Activated T-cell treated with anti-CD3 and anti-CD28 coated beads, Interleukin-2, amount 50 U/mL, for 4 hours (primary cell): ENCODE data around the gene METTL13. TPM values are rescaled to one million over a fixed set of nuclear protein-coding genes. Genes with fewer than 3 reads are reported as not detected.
A peak's percentile ranks its signal among the peaks of the same experiment; 100 is the strongest.
"Not testable (repeated sequence)": the region's sequence is repeated elsewhere in the genome, so short reads cannot be mapped to it uniquely, and the experiment has no call there.

Experiments
- ATAC-seq, 2 donors: fragments of 200-7000 bp; cut with Tn5 transposase; one replicate each; pipeline ENCODE4 v1.10.0; 2021
- DNase-seq: peaks from one replicate; pipeline ENCODE4 v3.0.0-alpha.2; 2020
- H3K27me3 Mint-ChIP-seq: one replicate; pipeline ENCODE4 v1.8.0; 2021; ENCODE audit warnings: low read depth, mixed read lengths
- H3K36me3 Mint-ChIP-seq: one replicate; pipeline ENCODE4 v1.8.0; 2022; ENCODE audit warnings: mixed read lengths; ENCODE audit not compliant: insufficient read depth
- H3K4me1 Mint-ChIP-seq: one replicate; pipeline ENCODE4 v1.8.0; 2021; ENCODE audit warnings: low read depth, mixed read lengths
- H3K4me3 Mint-ChIP-seq: one replicate; pipeline ENCODE4 v1.8.0; 2021; ENCODE audit warnings: mild to moderate bottlenecking, moderate library complexity, mixed read lengths
- H3K9me3 Mint-ChIP-seq: one replicate; pipeline ENCODE4 v1.8.0; 2021; ENCODE audit warnings: mixed read lengths
- total RNA-seq, 3 donors: library from RNA; stranded (reverse); gene quantifications; one replicate each; pipeline ENCODE4 v1.2.1, GENCODE V29; 2021

METTL13 gene
- total RNA-seq, 3 donors from 2014 or later: 68.6 to 83.3 (median 77.7) TPM

- H3K36me3 Mint-ChIP-seq: peaks cover 65% of the 10 kb centered on the region
- ATAC-seq (no peak), DNase-seq (no peak)
- no peak overlapping the region for H3K4me3 Mint-ChIP-seq
- peaks cover 53% of the 10 kb centered on the region for H3K4me1 Mint-ChIP-seq
- no peaks in the 10 kb centered on the region for H3K27me3 Mint-ChIP-seq
- H3K9me3 Mint-ChIP-seq: no peaks in the 10 kb centered on the region
These were observed 6.4 kb downstream of the METTL13 start for GRCh38 chr1:171787686-171788480.

DNA sequence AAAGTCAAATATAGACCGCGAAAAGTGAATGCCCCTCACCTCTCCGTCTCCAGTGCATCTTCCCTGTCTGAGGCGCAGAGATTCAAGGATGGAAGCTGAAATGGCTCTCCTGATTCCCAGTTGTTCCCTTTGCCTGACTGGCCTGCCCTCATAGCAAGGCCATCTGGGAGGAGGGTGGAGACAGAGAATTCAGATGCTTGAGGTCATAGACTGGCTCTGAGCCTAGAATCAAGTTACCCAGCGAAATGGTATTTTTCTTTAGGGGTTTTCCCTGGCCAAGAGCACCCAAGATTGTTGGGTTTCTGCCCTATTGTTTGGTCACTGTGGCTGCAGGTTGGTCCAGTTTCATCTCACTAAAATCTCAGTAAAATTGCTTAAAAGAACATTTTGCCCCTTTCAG lies 7.2 kb downstream of the METTL13 start:
- ATAC-seq (no peak), DNase-seq (no peak)
- peaks cover 49% of the 10 kb centered on the region for H3K4me1 Mint-ChIP-seq
- no peaks in the 10 kb centered on the region for H3K27me3 Mint-ChIP-seq
- H3K9me3 Mint-ChIP-seq: no peaks in the 10 kb centered on the region
- H3K4me3 Mint-ChIP-seq: no peak overlapping the region
- peaks cover 65% of the 10 kb centered on the region for H3K36me3 Mint-ChIP-seq

GRCh38 chr1:171790318-171790717 lies 8.9 kb downstream of the METTL13 start:
- H3K4me3 Mint-ChIP-seq: no peak overlapping the region
- H3K9me3 Mint-ChIP-seq: no peaks in the 10 kb centered on the region
- no peaks in the 10 kb centered on the region for H3K27me3 Mint-ChIP-seq
- DNase-seq: no peak
- ATAC-seq: no peak
- H3K36me3 Mint-ChIP-seq: peaks cover 67% of the 10 kb centered on the region
- H3K4me1 Mint-ChIP-seq: peaks cover 46% of the 10 kb centered on the region

DNA sequence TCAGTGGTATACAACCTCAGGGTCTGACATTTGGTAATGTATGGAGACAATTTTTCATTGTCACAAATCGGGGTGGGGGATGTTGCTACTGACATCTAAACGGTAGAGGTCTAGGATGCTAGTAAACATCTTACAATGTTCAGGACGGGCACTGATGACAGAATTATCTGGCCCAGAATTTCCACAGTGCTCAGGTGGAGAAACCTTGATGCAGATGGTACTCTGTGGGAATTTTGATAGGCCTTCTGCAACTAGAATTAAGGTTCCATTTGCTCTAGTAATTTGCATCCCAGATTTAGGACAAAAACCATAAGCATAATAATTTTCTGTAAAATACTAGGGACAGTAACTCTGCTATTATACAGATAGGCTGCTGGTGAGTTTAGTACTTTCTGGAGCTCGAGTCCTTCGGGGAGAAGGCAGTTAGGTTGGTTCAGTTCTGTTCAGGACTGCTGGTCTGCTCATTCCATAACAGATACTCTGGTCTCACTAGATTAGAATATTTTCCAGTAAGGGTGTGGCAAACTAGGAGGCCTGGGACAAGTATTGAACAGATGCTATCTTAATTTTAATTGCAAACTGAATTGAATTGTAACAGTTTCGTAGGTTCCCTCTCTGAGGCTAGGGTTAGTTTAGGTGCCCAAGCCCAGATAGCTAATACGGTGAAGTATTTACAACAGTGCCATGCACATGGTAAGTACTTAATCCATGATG lies 11.4 kb downstream of the METTL13 start:
- Mint-ChIP-seq H3K4me3 (no peak overlapping the region), H3K27me3 (no peaks in the 10 kb centered on the region), H3K4me1 (peaks cover 33% of the 10 kb centered on the region), H3K36me3 (peaks cover 73% of the 10 kb centered on the region), H3K9me3 (no peaks in the 10 kb centered on the region)
- DNase-seq (no peak), ATAC-seq (no peak)

DNA sequence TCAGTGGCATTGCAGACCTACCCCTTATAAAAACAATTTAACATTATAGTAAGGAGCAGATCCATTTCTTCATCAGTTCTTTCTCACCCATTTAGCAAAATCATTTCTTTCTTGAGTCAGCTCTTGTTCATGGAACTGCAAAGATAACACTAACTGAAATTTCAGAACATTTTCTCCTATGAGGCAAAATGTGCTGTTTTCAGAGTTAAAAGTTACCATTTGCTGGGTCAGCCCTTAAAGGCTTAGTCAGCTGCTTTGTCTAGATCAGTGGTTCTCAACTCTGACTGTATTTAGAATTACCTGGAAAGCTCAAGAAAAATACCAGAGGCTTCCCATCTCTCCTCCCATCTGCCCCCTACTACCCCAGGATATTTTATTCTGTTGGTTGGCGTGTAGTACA lies 12.2 kb downstream of the METTL13 start:
- Mint-ChIP-seq H3K4me3 (peak overlapping the region; percentile 54), H3K27me3 (no peaks in the 10 kb centered on the region), H3K36me3 (peaks cover 73% of the 10 kb centered on the region), H3K9me3 (no peaks in the 10 kb centered on the region), H3K4me1 (peaks cover 30% of the 10 kb centered on the region)
- ATAC-seq: peak in 1 of 2 donors; percentile 11
- no peak for DNase-seq

GRCh38 chr1:171794085-171794484 lies 12.6 kb downstream of the METTL13 start:
- Mint-ChIP-seq H3K27me3 (no peaks in the 10 kb centered on the region), H3K36me3 (peaks cover 69% of the 10 kb centered on the region), H3K9me3 (no peaks in the 10 kb centered on the region), H3K4me3 (peak overlapping the region; percentile 54), H3K4me1 (peaks cover 30% of the 10 kb centered on the region)
- peak; percentile 100 for ATAC-seq
- peak; percentile 36 for DNase-seq

- DNase-seq: no peak
- Mint-ChIP-seq H3K27me3 (no peaks in the 10 kb centered on the region), H3K4me3 (no peak overlapping the region), H3K9me3 (no peaks in the 10 kb centered on the region), H3K36me3 (peaks cover 53% of the 10 kb centered on the region), H3K4me1 (peaks cover 22% of the 10 kb centered on the region)
- no peak for ATAC-seq
These were observed 15.1 kb downstream of the METTL13 start for GRCh38 chr1:171796592-171796991.

- Mint-ChIP-seq H3K4me1 (peaks cover 16% of the 10 kb centered on the region), H3K4me3 (no peak overlapping the region), H3K27me3 (no peaks in the 10 kb centered on the region), H3K36me3 (peaks cover 43% of the 10 kb centered on the region), H3K9me3 (no peaks in the 10 kb centered on the region)
- ATAC-seq (no peak), DNase-seq (no peak)
These were observed 16.9 kb downstream of the METTL13 start for GRCh38 chr1:171798311-171798710.

DNA sequence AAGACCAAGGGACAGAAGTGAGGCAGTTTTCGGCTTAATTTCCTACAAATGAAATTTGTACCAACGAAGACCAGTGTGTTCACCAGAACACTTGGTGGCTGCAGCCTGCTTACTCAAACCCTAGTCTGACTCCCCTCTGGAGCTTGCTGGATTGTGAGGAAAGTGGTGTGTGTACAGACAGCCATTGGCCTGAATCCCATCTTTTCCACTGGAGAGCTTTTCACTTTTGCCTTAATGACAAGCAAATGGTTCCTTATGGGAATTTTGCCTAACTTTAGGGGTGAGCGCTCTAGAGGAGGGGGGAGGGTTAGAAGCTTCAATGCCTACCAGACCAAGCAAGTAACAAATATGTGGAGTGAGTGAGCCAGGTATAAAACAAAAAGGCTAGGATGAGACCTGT lies 17.3 kb downstream of the METTL13 start:
- no peak for DNase-seq
- Mint-ChIP-seq H3K9me3 (no peaks in the 10 kb centered on the region), H3K27me3 (no peaks in the 10 kb centered on the region), H3K4me3 (no peak overlapping the region), H3K36me3 (peaks cover 40% of the 10 kb centered on the region), H3K4me1 (peaks cover 13% of the 10 kb centered on the region)
- ATAC-seq: no peak

DNA sequence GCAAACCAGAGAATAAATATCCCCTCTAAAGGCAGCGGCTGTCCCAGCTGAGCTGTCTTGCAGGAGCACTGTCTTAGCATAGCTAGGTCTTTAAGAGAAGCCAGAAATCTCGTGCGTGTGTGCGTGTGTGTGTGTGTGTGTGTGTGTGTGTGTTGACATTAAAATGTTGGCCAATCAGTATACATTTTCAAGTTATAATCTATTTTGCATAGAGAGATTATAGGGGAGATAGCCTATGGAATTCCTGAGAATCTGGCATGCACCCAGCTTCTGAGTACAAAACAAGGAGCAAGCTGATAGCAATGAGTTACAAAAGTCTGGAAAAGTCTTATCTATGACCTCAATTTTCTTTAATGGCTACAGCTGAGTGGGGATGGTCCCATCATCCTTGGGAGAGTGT lies 17.7 kb downstream of the METTL13 start:
- no peak for DNase-seq
- Mint-ChIP-seq H3K4me3 (no peak overlapping the region), H3K27me3 (no peaks in the 10 kb centered on the region), H3K36me3 (peaks cover 36% of the 10 kb centered on the region), H3K4me1 (peaks cover 9% of the 10 kb centered on the region), H3K9me3 (no peaks in the 10 kb centered on the region)
- ATAC-seq: no peak

DNA sequence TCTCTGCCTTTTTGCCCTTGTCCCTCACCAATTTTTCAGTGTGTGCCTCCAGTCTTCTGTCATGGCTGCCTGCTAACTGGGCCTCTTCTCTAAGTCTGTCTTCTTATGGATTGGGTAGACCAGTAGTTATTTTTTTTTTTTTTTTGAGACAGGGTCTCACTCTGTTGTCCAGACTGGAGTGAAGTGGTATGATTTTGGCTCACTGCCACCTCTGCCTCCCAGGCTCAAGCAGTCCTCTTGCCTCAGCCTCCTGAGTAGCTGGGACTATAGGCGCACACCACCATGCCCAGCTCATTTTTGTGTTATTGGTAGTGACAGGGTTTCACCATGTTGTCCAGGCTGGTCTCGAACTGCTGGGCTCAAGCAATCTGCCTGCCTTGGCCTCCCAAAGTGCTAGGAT lies 18.2 kb downstream of the METTL13 start:
- H3K36me3 Mint-ChIP-seq: peaks cover 31% of the 10 kb centered on the region
- ATAC-seq, H3K4me1 Mint-ChIP-seq, H3K9me3 Mint-ChIP-seq, H3K27me3 Mint-ChIP-seq, DNase-seq, H3K4me3 Mint-ChIP-seq: not testable (repeated sequence)

GRCh38 chr1:171800342-171800741 lies 18.9 kb downstream of the METTL13 start:
- H3K4me3 Mint-ChIP-seq: no peak overlapping the region
- no peak for ATAC-seq
- no peaks in the 10 kb centered on the region for H3K27me3 Mint-ChIP-seq

GRCh38 chr1:171800851-171801250 lies 19.4 kb downstream of the METTL13 start:
- no peaks in the 10 kb centered on the region for H3K9me3 Mint-ChIP-seq
- H3K4me1 Mint-ChIP-seq: peaks cover 5% of the 10 kb centered on the region
- H3K36me3 Mint-ChIP-seq: peaks cover 23% of the 10 kb centered on the region
- DNase-seq: no peak
- no peak for ATAC-seq
- no peak overlapping the region for H3K4me3 Mint-ChIP-seq
- H3K27me3 Mint-ChIP-seq: no peaks in the 10 kb centered on the region

More at GRCh38 chr1:171800342-171800741, 18.9 kb downstream of the METTL13 start:
- DNase-seq: no peak
- Mint-ChIP-seq H3K36me3 (peaks cover 27% of the 10 kb centered on the region), H3K9me3 (no peaks in the 10 kb centered on the region), H3K4me1 (peaks cover under 1% of the 10 kb centered on the region)

DNA sequence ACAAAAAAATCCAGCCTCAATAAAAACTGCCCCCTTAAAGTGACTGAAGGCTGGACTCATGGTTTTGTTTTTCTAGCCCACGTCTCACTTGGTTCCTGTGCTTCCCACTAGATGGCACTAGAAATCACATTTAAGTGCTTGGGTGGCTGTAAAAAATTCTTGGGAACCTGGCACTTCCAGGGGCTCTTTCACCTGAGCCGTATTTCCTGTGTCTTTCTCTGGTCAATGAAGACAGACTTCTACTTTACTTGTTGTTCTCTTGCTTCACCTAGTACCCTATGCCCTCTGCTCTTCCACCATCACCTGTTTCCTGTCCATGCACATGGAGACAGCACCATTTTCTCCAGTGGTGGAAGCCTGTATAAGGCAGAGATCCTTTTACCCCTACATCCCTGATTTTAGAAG lies 20.0 kb downstream of the METTL13 start:
- H3K4me1 Mint-ChIP-seq: peaks cover 5% of the 10 kb centered on the region
- no peaks in the 10 kb centered on the region for H3K27me3 Mint-ChIP-seq
- ATAC-seq: peak in 1 of 2 donors; percentile 48
- no peaks in the 10 kb centered on the region for H3K9me3 Mint-ChIP-seq
- DNase-seq: no peak
- H3K36me3 Mint-ChIP-seq: peaks cover 17% of the 10 kb centered on the region
- no peak overlapping the region for H3K4me3 Mint-ChIP-seq

DNA sequence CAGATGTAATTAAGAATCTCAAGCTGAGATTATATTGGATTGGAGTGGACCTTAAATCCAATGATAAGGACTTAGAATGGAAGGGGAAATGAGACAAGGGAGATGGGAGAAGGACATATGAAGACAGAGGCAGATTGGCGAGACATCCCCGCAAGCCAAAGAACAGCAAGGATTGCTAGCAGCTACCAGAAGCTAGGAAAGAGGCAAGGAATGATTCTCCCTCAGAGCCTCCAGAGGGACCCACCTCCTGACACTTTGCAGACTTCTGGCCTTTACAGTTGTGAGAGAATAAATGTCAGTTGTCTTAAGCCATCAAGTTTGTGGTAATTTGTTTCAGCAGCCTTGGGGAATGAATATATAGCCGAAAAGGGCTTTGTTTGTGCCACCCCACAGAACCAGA lies 20.7 kb downstream of the METTL13 start:
- Mint-ChIP-seq H3K4me1 (peaks cover 7% of the 10 kb centered on the region), H3K27me3 (no peaks in the 10 kb centered on the region), H3K9me3 (no peaks in the 10 kb centered on the region), H3K36me3 (peaks cover 9% of the 10 kb centered on the region), H3K4me3 (no peak overlapping the region)
- ATAC-seq (no peak), DNase-seq (no peak)
